H1 (cell line): ENCODE data around the gene SPACA5.

ENCODE experiments used
- E2F6 ChIP-seq: IDR thresholded peaks from 2 replicates; pipeline ENCODE4 v1.6.1; 2012; ENCODE audit warnings: inconsistent platforms
- SUZ12 ChIP-seq: fragments of 200-600 bp; sonication (generic); IDR thresholded peaks from 2 replicates; pipeline ENCODE4 v1.6.1; 2012; ENCODE audit warnings: mild to moderate bottlenecking, inconsistent platforms, low read length, moderate library complexity, mixed read lengths
- TF ChIP-seq, protein P1 (sequence below), 3 experiments: IDR thresholded peaks; 1 replicate in 2 of 3; 2 replicates in 1 of 3; pipeline versions ENCODE4 v1.5.1 to v1.6.1; 2011; ENCODE audit warnings: low read length in 3 of 3, mild to moderate bottlenecking in 3 of 3, inconsistent platforms in 2 of 3, low read depth in 1 of 3, moderate library complexity in 1 of 3; ENCODE audit not compliant: insufficient read depth in 1 of 3; ENCODE audit errors: control extremely low read depth in 1 of 3

- TF ChIP-seq SUZ12 = no peak
- no peak for TF ChIP-seq E2F6
- TF ChIP-seq, protein P1, sequence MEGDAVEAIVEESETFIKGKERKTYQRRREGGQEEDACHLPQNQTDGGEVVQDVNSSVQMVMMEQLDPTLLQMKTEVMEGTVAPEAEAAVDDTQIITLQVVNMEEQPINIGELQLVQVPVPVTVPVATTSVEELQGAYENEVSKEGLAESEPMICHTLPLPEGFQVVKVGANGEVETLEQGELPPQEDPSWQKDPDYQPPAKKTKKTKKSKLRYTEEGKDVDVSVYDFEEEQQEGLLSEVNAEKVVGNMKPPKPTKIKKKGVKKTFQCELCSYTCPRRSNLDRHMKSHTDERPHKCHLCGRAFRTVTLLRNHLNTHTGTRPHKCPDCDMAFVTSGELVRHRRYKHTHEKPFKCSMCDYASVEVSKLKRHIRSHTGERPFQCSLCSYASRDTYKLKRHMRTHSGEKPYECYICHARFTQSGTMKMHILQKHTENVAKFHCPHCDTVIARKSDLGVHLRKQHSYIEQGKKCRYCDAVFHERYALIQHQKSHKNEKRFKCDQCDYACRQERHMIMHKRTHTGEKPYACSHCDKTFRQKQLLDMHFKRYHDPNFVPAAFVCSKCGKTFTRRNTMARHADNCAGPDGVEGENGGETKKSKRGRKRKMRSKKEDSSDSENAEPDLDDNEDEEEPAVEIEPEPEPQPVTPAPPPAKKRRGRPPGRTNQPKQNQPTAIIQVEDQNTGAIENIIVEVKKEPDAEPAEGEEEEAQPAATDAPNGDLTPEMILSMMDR (IDR thresholded peaks at IDR 0.05; ENCODE audit: control extremely low read depth in 1 of 3, insufficient read depth in 1 of 3, low read depth in 1 of 3, low read length in 3 of 3) = no peak
These were observed 14.1 kb upstream of the SPACA5 start for GRCh38 chrX:47992669-47993068.
